Muscle of back (tissue), 11 donors: ENCODE results near the gene BRD2. TPM values are rescaled to one million over a fixed set of nuclear protein-coding genes. Genes with fewer than 3 reads are reported as not detected.
A peak's percentile ranks its signal among the peaks of the same experiment; 100 is the strongest.

Source experiments
- DNase-seq, 3 donors: peaks; one replicate each; pipeline versions ENCODE4 v3.0.0 to v3.0.0-alpha.2; 2013
- polyA plus RNA-seq, 10 donors: library from polyadenylated mRNA; unstranded; fragments of 120-200 nt; gene quantifications; one replicate each; pipeline ENCODE4 v1.2.1, GENCODE V29; 2013; ENCODE audit not compliant: insufficient read length in 10 of 10

Gene BRD2
- polyA plus RNA-seq, 10 donors = 138 to 187 (median 160) TPM

DNA sequence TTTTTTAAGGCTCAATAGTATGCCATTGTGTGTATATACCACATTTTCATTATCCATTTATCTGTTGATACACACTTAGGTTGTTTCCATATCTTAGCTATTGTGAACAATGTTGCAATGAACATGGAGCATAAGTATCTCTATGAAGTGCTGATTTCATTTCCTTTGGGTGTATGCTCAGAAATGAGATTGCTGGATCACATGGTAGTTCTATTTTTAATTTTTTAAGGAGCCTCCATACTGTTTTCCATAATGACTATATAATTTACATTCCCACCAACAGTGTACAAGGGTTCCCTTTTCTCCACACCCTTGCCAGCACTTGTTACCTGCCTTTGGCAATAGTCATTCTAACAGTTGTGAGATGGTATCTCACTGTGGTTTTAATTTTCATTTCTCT is 56.1 kb downstream of the BRD2 start:
- DNase-seq = no peak

DNA sequence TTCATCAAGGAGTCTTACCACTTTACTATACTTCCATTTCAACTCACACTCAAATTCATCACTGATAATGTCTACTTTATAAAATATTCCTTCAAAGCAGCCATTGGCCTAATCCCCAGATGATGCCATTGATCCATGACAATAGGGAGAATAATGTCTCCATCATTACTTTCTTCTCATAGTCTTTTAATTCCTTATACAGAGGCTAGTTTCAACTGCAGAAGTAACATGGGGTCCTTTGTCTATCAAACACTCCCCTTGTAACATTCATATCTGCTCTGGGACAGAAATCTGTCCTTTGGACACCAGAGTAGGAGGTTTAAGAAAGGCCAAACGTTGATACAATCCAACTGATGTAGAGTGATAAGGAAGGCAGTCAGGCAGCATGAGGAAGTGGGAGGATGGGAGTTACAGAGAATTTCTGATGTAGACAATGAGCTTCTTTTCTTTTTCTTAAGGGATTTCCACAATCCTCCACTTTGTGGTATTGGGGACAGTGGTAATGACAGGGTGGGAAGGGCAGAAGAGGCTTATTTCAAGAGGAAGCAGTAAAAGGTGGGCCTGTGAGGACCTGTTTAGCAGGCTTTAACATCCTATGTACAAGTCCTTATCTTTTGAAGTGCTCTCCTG is 59.9 kb downstream of the BRD2 start:
- DNase-seq = no peak

DNA sequence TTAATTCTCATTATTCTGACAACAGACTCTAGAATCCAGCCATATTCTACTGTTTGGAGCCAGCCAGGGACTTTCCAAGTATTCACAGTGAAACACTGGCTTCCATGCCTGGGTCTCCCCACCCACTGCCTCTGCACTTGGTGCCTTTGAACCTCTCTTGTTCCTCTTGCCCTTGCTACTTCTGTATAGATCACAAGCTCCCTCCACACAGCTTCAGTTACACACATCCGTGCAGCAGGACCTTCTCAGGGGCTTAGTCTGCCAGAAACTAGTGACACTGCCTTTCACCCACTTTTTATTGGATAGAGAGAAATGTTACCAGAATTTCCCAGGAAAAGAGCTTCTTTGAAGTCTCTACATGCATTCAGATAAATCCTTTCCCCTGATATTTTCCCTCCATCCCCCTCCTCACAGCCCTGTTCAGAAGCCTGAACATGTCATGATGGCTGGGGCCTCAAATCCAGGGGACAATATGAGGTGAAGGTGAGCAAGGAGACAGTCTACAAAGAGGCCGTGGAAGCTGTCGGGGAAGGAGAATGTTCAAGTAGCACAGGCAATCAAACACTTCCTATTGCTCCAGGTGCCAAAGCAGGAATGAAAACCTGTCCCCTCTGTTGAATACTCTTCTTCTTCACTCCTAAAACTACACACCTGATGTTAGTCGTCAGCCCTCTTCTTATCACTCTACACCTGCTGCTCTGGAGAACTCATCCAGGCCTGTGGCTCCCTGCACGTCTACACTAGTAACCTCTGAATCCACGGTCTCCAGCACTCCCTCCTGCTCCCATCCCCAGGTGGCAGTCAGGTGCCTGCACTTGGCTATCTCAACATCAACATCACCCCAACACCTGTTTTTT is 61.2 kb downstream of the BRD2 start:
- DNase-seq = peak in 1 of 3 donors; percentile 48

DNA sequence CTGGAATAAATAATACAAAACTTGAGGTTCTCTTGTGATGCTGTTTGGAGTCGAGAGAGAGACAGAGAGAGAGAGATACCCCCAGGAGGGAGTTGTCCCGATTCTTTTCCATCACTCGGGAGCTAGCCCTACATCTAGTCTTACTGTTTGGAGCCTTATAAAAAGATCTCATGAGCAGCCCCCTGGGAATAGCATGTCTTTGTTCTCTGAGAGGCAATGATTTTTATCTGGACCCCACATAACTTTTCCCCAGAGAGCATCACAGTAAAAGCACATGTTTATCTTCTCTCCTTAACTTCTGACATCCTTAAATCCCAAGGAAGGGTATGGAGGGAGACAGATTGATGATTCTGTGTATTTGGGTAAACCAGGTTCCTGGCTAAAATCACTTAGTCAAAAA is 61.9 kb downstream of the BRD2 start:
- DNase-seq = no peak

Other genes starting within 250 kb of the BRD2 start
- under 1 TPM in 6 of 10 donors, not detected in 4; 0.14 to 0.69 (median 0.53) TPM for gene HLA-DQA2, start 227.2 kb upstream of the BRD2 start, polyA plus RNA-seq
- gene HLA-DQB2, start 205.1 kb upstream of the BRD2 start, polyA plus RNA-seq = under 1 TPM in 6 of 10 donors, not detected in 4; 0.17 to 0.70 (median 0.32) TPM
- under 1 TPM in 7 of 10 donors, not detected in 3; 0.15 to 0.61 (median 0.25) TPM for gene HLA-DOB, start 151.6 kb upstream of the BRD2 start, polyA plus RNA-seq
- gene TAP2, start 129.9 kb upstream of the BRD2 start, polyA plus RNA-seq = 1 to 10 TPM; 3.5 to 8.5 (median 5.8) TPM
- 10 to 100 TPM; 12.0 to 20.3 (median 14.7) TPM for gene PSMB8, start 124.5 kb upstream of the BRD2 start, polyA plus RNA-seq
- 10 to 100 TPM in 4 of 10 donors, 1 to 10 TPM in 6; 7.6 to 11.6 (median 9.9) TPM for gene TAP1, start 114.9 kb upstream of the BRD2 start, polyA plus RNA-seq
- gene PSMB9, start 114.4 kb upstream of the BRD2 start, polyA plus RNA-seq = 1 to 10 TPM; 2.9 to 8.8 (median 5.2) TPM
- gene HLA-DMB, start 27.6 kb upstream of the BRD2 start, polyA plus RNA-seq = 1 to 10 TPM; 2.6 to 9.0 (median 4.8) TPM
- 10 to 100 TPM in 2 of 10 donors, 1 to 10 TPM in 8; 2.0 to 19.2 (median 5.0) TPM for gene HLA-DMA, start 15.5 kb upstream of the BRD2 start, polyA plus RNA-seq
- 1 to 10 TPM; 1.3 to 7.6 (median 3.3) TPM for gene HLA-DOA, start 41.0 kb downstream of the BRD2 start, polyA plus RNA-seq
- 10 to 100 TPM in 9 of 10 donors, 1 to 10 TPM in 1; 8.1 to 21.8 (median 13.4) TPM for gene HLA-DPA1, start 105.1 kb downstream of the BRD2 start, polyA plus RNA-seq
- 10 to 100 TPM in 4 of 10 donors, 1 to 10 TPM in 6; 4.8 to 15.4 (median 7.8) TPM for gene HLA-DPB1, start 107.4 kb downstream of the BRD2 start, polyA plus RNA-seq
- gene COL11A2, start 223.9 kb downstream of the BRD2 start, polyA plus RNA-seq = 100 to 1,000 TPM in 2 of 10 donors, 10 to 100 TPM in 8; 20.5 to 134 (median 61.0) TPM
- gene RXRB, start 232.1 kb downstream of the BRD2 start, polyA plus RNA-seq = 10 to 100 TPM; 31.9 to 49.0 (median 37.8) TPM
- gene SLC39A7, start 232.3 kb downstream of the BRD2 start, polyA plus RNA-seq = 100 to 1,000 TPM in 3 of 10 donors, 10 to 100 TPM in 7; 68.5 to 115 (median 82.5) TPM
- gene HSD17B8, start 236.1 kb downstream of the BRD2 start, polyA plus RNA-seq = 10 to 100 TPM in 7 of 10 donors, 1 to 10 TPM in 3; 8.2 to 14.4 (median 11.0) TPM
- 10 to 100 TPM; 25.1 to 43.3 (median 29.9) TPM for gene RING1, start 239.9 kb downstream of the BRD2 start, polyA plus RNA-seq